HG03439 (cell line): ENCODE data around the gene ANTXR1.
"Not testable (repeated sequence)": the region's sequence is repeated elsewhere in the genome, so short reads cannot be mapped to it uniquely, and the experiment has no call there.

Experiments
- ATAC-seq: cut with Tn5 transposase; IDR thresholded peaks from one replicate; pipeline ENCODE4 v1.9.1; 2021; ENCODE audit warnings: mild to moderate bottlenecking, moderate library complexity; ENCODE audit not compliant: unreplicated experiment

ANTXR1 gene

DNA sequence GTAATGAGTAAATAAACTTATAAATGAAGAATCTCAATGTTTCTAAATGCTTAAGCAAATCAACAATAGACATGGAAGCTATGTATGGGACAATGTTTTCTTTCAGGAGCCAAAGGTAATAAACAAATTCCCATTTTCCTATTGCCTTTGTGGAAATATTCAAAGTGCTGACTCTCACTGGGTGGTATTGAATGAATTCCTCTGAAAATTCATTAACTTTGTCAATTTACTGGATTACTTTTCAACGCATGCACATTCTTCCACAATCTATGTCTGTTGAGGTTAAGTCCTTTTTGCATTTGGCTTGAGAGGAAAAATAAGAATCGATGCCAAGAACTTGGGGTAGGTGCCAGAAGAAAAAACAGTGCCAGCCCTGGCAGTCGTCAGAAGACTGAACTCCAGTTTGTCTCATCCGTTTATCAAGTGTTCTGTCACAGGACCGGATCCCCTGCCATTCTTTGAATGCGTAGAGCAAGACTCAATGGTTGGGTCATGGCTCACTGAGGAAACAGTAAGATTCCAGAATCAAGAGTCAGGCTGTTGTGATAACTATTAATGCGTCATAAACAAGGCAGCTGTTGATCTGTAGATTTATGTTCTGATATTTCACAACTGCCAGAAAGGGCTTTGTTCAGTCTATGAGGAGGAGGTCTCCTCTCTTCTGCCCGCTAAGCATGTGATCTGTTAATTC lies 240.8 kb downstream of the ANTXR1 start:
- ATAC-seq = no peak

GRCh38 chr2:69255760-69256159 lies 242.8 kb downstream of the ANTXR1 start:
- ATAC-seq = no peak

- not testable (repeated sequence) for ATAC-seq
Observed at GRCh38 chr2:69259994-69260591, 247.1 kb downstream of the ANTXR1 start.

DNA sequence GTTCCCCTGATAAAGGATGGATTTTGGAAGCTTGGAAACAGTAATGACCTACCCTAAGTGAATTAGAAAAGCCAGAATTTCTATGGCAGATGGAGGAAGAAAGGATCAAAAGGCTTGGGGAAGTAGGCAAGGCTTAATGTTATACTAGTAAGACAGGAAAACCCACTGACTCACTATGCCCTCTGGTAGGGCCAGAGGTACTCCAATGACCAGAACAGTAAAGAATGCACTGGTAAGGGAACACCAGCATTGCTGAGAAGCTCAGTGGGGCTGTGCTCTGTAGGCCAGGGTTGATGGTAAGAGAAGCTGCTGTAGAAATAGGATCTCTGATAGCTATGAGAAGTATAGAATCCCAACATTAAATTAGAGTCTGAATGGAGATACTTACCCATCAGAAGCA lies 247.7 kb downstream of the ANTXR1 start:
- no peak for ATAC-seq

DNA sequence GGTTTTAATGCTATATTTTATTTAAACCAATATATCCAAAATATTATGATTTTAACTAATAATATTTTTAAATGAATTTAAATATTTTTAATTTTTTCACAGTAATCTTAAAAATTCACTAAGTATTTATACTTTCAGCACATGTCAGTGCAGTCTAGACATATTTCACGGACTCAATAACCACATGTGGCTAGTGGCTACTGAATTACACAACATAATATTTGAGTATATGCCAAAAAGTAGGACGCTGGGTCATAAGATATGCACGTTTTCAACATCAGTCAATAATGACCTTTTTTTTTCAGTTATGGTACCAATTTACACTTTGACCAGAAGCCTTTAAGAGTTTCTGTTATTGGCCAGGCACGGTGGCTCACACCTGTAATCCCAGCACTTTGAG lies 256.4 kb downstream of the ANTXR1 start:
- no peak for ATAC-seq

- no peak for ATAC-seq
Observed at GRCh38 chr2:69271831-69272257, 258.9 kb downstream of the ANTXR1 start.

- ATAC-seq = no peak
Observed at GRCh38 chr2:69272803-69273471, 260.0 kb downstream of the ANTXR1 start.

GRCh38 chr2:69275490-69275889 lies 262.5 kb downstream of the ANTXR1 start:
- ATAC-seq = no peak

- no peak for ATAC-seq
Observed at GRCh38 chr2:69278366-69278765, 265.4 kb downstream of the ANTXR1 start.

DNA sequence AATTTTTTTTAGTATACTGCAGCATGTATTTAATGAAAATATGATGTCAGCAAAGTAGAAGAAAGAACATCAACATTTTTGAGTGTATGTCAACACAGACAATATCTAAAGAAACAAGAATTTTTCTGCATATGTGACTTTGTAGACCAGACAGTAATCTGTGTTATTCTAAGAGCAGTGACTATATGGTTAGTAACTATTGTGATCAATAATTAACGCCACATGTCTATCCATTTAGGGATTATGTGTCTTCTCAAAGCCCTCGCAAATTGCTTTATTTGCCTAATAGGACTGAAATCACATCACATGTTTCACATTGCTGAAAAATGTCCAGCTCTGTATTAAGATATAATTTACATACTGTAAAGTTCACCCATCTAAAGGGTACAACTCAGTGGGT lies 266.2 kb downstream of the ANTXR1 start:
- ATAC-seq = no peak

GRCh38 chr2:69279931-69280681 lies 267.1 kb downstream of the ANTXR1 start:
- no peak for ATAC-seq

DNA sequence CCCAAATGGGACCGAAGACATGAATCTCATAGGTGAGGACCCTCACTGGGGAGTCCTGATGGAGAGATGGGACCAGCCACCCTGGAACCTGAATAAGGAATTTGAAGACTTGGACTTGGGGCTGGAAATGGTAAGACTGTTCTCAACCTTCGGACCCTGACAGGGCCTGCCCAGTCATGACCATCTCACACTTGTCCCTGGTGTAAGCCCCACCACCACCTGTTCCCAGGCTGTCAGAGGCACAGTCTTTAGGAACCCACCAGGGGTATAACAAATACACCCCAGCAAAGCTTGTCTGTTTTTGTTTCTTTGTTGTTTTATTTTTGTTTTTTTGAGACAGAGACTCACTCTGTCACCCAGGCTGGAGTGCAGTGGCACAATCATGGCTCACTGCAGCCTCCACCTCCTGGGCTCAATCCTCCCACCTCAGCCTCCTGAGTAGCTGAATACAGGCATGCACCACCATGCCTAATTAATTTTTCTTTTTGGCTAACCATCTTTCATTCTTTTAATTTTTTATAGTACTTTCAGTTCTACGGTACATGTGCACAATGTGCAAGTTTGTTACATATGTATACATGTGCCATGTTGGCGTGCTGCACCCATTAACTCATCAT lies 267.9 kb downstream of the ANTXR1 start:
- no peak for ATAC-seq

DNA sequence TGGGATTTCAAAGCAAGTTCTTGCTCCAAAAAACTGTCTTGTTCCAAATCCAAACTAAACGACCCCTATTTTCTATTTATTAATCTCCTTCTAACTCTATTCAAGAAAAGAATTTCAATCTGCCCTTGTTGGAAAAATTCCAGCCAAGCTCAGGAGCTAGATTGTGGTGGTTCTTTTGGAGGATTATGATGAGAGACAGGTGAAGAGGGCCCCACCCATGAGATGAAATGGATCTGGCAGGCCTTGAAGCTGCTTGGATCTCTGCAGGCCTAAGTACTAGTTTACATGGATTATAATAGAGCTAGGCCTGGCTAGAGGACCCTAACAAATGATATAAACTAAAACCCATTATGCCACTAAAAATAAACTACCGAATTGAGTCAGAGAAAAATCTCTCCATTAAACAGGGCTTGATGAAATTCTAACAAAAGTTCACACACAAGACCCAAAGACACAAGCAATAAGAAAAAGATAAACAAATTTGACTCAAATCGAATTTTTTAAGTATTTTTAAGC lies 272.5 kb downstream of the ANTXR1 start:
- no peak for ATAC-seq

DNA sequence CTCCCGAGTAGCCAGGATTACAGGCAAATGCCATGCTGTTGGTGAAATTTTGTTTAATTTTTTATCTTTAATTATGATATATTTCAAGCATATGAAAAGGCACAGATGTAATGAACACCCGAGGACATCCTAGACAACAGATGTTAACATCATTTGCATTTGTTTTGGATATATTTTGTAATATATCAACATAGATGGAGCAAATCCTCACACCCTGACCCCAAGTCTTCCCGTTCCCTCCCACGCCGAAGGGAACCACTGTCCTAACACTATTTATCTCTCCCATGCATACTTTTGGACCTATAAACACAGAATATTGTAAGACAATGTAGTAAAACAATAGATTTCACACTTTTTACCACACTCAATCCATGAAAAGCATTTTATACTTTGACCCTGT lies 274.6 kb downstream of the ANTXR1 start:
- no peak for ATAC-seq

GRCh38 chr2:69288429-69288828 lies 275.4 kb downstream of the ANTXR1 start:
- ATAC-seq = no peak

DNA sequence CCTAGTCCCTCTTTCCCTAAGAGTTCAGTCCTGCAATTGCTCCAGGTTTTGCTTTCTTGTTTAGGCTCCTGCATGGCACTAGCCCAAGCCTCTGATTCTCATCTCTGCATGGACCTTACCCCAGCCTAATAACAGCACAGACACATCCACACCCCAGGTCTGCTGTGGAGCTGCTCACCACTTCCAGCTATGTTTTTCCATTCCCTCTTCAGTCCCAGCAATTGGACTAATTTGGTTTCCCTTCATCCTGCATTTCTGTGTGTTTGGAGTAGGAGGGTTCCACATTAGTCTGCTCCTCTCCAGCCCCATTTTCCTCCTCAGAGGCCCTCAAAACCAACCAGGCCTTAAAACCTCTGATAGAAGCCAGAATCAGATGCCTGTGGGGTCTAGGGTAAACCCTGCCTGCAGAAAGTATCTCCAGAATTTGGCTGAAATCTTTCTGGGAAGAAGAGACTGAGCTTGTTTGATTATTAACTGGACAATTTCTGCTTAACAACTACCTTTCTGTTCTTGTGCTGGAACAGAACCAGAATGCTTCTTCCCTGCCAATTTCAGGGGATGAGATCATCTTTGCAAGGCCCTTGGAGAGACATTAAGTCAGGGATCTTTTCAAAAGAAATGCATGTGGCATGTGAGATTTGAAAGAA lies 278.1 kb downstream of the ANTXR1 start:
- ATAC-seq = no peak

DNA sequence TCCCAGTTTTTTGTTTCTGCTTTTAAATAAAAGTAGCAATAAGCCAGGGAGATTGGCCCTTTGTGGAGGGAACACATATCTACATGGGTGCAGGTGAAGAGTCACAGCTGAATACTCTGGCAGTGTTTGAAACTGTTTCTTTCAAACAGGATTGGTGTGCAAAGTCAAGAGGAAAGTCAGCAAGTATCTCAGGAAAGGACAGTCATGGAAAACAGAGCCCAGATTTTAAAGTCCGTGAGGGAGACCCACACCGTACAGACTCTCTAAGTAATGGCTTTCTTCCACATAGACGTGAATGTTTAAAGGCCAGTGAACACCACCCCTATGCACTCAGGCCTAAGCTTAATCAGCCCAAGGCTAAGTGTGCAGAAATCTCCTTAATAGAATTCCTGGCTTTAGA lies 278.7 kb downstream of the ANTXR1 start:
- ATAC-seq = no peak

DNA sequence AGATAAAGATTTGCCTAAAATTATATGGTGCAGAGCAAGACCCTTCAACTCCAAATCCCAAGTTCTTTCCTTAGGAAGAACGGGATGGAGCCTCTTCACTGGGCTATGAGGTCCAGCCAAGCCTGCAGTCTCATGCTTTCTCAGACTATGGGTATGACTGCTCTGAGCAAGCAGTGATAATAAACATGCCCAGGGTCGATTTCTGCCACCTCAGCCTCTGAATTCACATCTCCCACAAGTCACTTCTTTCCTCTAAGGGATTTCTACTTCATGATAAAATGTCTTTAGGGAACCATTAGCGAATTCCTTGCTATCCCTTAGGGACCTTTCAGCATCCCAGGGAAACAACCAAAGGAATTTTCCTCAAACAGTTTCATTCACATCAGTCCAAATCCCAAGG lies 279.3 kb downstream of the ANTXR1 start:
- no peak for ATAC-seq

- ATAC-seq = no peak
Observed at GRCh38 chr2:69296421-69296820, 283.4 kb downstream of the ANTXR1 start.

- ATAC-seq = no peak
Observed at GRCh38 chr2:69297216-69297615, 284.2 kb downstream of the ANTXR1 start.
